ENCODE data around the gene C1S.
"Not testable (repeated sequence)": the region's sequence is repeated elsewhere in the genome, so short reads cannot be mapped to it uniquely, and the experiment has no call there.

C1S gene

GRCh38 chr12:7060353-7060954, at the start of gene C1S:
TSS of gene C1S (plus strand) at chr12:7060718. CDS start at chr12:7061913, 1,195 bp downstream.
- Mint-ChIP-seq H3K4me3 (no peak within 1 kb of the TSS), H3K9me3 (no peaks in the 10 kb centered on the region), H3K36me3 (ENCODE audit: low read depth) (no peaks in the 10 kb centered on the region), H3K4me1 (ENCODE audit: low read depth) (no peaks in the 10 kb centered on the region), H3K27me3 (ENCODE audit: low read depth) (peaks cover 21% of the 10 kb centered on the region), H3K27ac (no peak within 1 kb of the TSS)
- DNase-seq (ENCODE audit: low spot score): no peak

- not testable (repeated sequence) for H3K9me3 Mint-ChIP-seq; H3K4me3 Mint-ChIP-seq; H3K4me1 Mint-ChIP-seq (ENCODE audit: low read depth); H3K27me3 Mint-ChIP-seq (ENCODE audit: low read depth); H3K27ac Mint-ChIP-seq; DNase-seq (ENCODE audit: low spot score)
- peaks cover 15% of the 10 kb centered on the region for H3K36me3 Mint-ChIP-seq (ENCODE audit: low read depth)
Measured at GRCh38 chr12:7011398-7011797, 49.1 kb upstream of the C1S start.

GRCh38 chr12:7012024-7012607, 48.4 kb upstream of the C1S start:
- no peak for DNase-seq (ENCODE audit: low spot score)
- H3K4me3 Mint-ChIP-seq: no peak overlapping the region
- H3K27me3 Mint-ChIP-seq (ENCODE audit: low read depth): no peaks in the 10 kb centered on the region
- peaks cover 16% of the 10 kb centered on the region for H3K4me1 Mint-ChIP-seq (ENCODE audit: low read depth)
- no peak overlapping the region for H3K27ac Mint-ChIP-seq
- peaks cover 12% of the 10 kb centered on the region for H3K36me3 Mint-ChIP-seq (ENCODE audit: low read depth)
- no peaks in the 10 kb centered on the region for H3K9me3 Mint-ChIP-seq

GRCh38 chr12:7013101-7013500, 47.4 kb upstream of the C1S start:
- Mint-ChIP-seq H3K27me3 (ENCODE audit: low read depth) (no peaks in the 10 kb centered on the region), H3K27ac (no peak overlapping the region), H3K4me1 (ENCODE audit: low read depth) (peaks cover 19% of the 10 kb centered on the region), H3K9me3 (no peaks in the 10 kb centered on the region), H3K4me3 (no peak overlapping the region), H3K36me3 (ENCODE audit: low read depth) (peaks cover 10% of the 10 kb centered on the region)
- DNase-seq (ENCODE audit: low spot score): no peak

GRCh38 chr12:7015555-7016370, 44.8 kb upstream of the C1S start:
- no peaks in the 10 kb centered on the region for H3K27me3 Mint-ChIP-seq (ENCODE audit: low read depth)
- DNase-seq (ENCODE audit: low spot score): no peak
- H3K27ac Mint-ChIP-seq: no peak overlapping the region
- peaks cover 3% of the 10 kb centered on the region for H3K36me3 Mint-ChIP-seq (ENCODE audit: low read depth)
- H3K4me1 Mint-ChIP-seq (ENCODE audit: low read depth): peaks cover 22% of the 10 kb centered on the region
- H3K4me3 Mint-ChIP-seq: no peak overlapping the region
- no peaks in the 10 kb centered on the region for H3K9me3 Mint-ChIP-seq

GRCh38 chr12:7016958-7017571, 43.5 kb upstream of the C1S start:
- H3K9me3 Mint-ChIP-seq: no peaks in the 10 kb centered on the region
- H3K36me3 Mint-ChIP-seq (ENCODE audit: low read depth): peaks cover 3% of the 10 kb centered on the region
- peak overlapping the region; percentile 99 for H3K4me3 Mint-ChIP-seq
- no peak for DNase-seq (ENCODE audit: low spot score)
- H3K27ac Mint-ChIP-seq: peak overlapping the region; percentile 96
- no peaks in the 10 kb centered on the region for H3K27me3 Mint-ChIP-seq (ENCODE audit: low read depth)
- H3K4me1 Mint-ChIP-seq (ENCODE audit: low read depth): peaks cover 22% of the 10 kb centered on the region

GRCh38 chr12:7017870-7018349, 42.6 kb upstream of the C1S start:
- Mint-ChIP-seq H3K36me3 (ENCODE audit: low read depth) (peaks cover 3% of the 10 kb centered on the region), H3K27me3 (ENCODE audit: low read depth) (no peaks in the 10 kb centered on the region), H3K27ac (peak overlapping the region; percentile 96), H3K4me3 (peak overlapping the region; percentile 99), H3K4me1 (ENCODE audit: low read depth) (peaks cover 22% of the 10 kb centered on the region), H3K9me3 (no peaks in the 10 kb centered on the region)
- DNase-seq (ENCODE audit: low spot score): peak; percentile 37

GRCh38 chr12:7018350-7019042, 42.0 kb upstream of the C1S start, which contains the start of gene LPCAT3:
TSS of gene LPCAT3 (minus strand) at chr12:7018476. CDS start at chr12:7018424, 52 bp downstream.
- Mint-ChIP-seq H3K9me3 (no peaks in the 10 kb centered on the region), H3K27ac (peak within 1 kb of the TSS; percentile 96), H3K27me3 (ENCODE audit: low read depth) (no peaks in the 10 kb centered on the region), H3K4me3 (peak within 1 kb of the TSS; percentile 99), H3K36me3 (ENCODE audit: low read depth) (peaks cover 1% of the 10 kb centered on the region), H3K4me1 (ENCODE audit: low read depth) (peaks cover 22% of the 10 kb centered on the region)
- peak; percentile 96 for DNase-seq (ENCODE audit: low spot score)

GRCh38 chr12:7019043-7019569, 41.4 kb upstream of the C1S start:
- no peak for DNase-seq (ENCODE audit: low spot score)
- H3K4me3 Mint-ChIP-seq: peak overlapping the region; percentile 99
- no peaks in the 10 kb centered on the region for H3K9me3 Mint-ChIP-seq
- H3K36me3 Mint-ChIP-seq (ENCODE audit: low read depth): peaks cover 1% of the 10 kb centered on the region
- H3K4me1 Mint-ChIP-seq (ENCODE audit: low read depth): peaks cover 22% of the 10 kb centered on the region
- H3K27me3 Mint-ChIP-seq (ENCODE audit: low read depth): no peaks in the 10 kb centered on the region
- H3K27ac Mint-ChIP-seq: peak overlapping the region; percentile 96

GRCh38 chr12:7021956-7022355, 38.6 kb upstream of the C1S start:
- DNase-seq (ENCODE audit: low spot score): no peak
- peaks cover 1% of the 10 kb centered on the region for H3K36me3 Mint-ChIP-seq (ENCODE audit: low read depth)
- no peak overlapping the region for H3K27ac Mint-ChIP-seq
- no peaks in the 10 kb centered on the region for H3K9me3 Mint-ChIP-seq
- H3K4me3 Mint-ChIP-seq: no peak overlapping the region
- peaks cover 14% of the 10 kb centered on the region for H3K4me1 Mint-ChIP-seq (ENCODE audit: low read depth)
- peaks cover 5% of the 10 kb centered on the region for H3K27me3 Mint-ChIP-seq (ENCODE audit: low read depth)

GRCh38 chr12:7023114-7023513, 37.4 kb upstream of the C1S start:
- no peak for DNase-seq (ENCODE audit: low spot score)
- Mint-ChIP-seq H3K4me3 (no peak overlapping the region), H3K36me3 (ENCODE audit: low read depth) (no peaks in the 10 kb centered on the region), H3K4me1 (ENCODE audit: low read depth) (peaks cover 5% of the 10 kb centered on the region), H3K27ac (no peak overlapping the region), H3K27me3 (ENCODE audit: low read depth) (peaks cover 5% of the 10 kb centered on the region), H3K9me3 (no peaks in the 10 kb centered on the region)

GRCh38 chr12:7026854-7027253, 33.7 kb upstream of the C1S start:
- DNase-seq (ENCODE audit: low spot score): no peak
- Mint-ChIP-seq H3K36me3 (ENCODE audit: low read depth) (no peaks in the 10 kb centered on the region), H3K9me3 (no peaks in the 10 kb centered on the region), H3K4me3 (no peak overlapping the region), H3K27ac (no peak overlapping the region), H3K27me3 (ENCODE audit: low read depth) (peaks cover 5% of the 10 kb centered on the region), H3K4me1 (ENCODE audit: low read depth) (no peaks in the 10 kb centered on the region)

GRCh38 chr12:7031306-7031705, 29.2 kb upstream of the C1S start:
- no peak overlapping the region for H3K27ac Mint-ChIP-seq
- no peaks in the 10 kb centered on the region for H3K4me1 Mint-ChIP-seq (ENCODE audit: low read depth)
- H3K4me3 Mint-ChIP-seq: no peak overlapping the region
- H3K36me3 Mint-ChIP-seq (ENCODE audit: low read depth): no peaks in the 10 kb centered on the region
- no peak for DNase-seq (ENCODE audit: low spot score)
- H3K9me3 Mint-ChIP-seq: no peaks in the 10 kb centered on the region
- peaks cover 2% of the 10 kb centered on the region for H3K27me3 Mint-ChIP-seq (ENCODE audit: low read depth)
